Measurements from ENCODE around the gene SNAP47.
"Not testable (repeated sequence)": the region's sequence is repeated elsewhere in the genome, so short reads cannot be mapped to it uniquely, and the experiment has no call there.

The SNAP47 gene, protein sequence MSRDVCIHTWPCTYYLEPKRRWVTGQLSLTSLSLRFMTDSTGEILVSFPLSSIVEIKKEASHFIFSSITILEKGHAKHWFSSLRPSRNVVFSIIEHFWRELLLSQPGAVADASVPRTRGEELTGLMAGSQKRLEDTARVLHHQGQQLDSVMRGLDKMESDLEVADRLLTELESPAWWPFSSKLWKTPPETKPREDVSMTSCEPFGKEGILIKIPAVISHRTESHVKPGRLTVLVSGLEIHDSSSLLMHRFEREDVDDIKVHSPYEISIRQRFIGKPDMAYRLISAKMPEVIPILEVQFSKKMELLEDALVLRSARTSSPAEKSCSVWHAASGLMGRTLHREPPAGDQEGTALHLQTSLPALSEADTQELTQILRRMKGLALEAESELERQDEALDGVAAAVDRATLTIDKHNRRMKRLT

GRCh38 chr1:227734856-227735538 is at the start of gene SNAP47, which contains the start of gene JMJD4:
Gene SNAP47, plus strand, starts transcription at chr1:227735435. Its CDS starts 12,302 bp downstream, at chr1:227747737.
Gene JMJD4, minus strand, starts transcription at chr1:227735302. Its CDS starts 29 bp downstream, at chr1:227735273.
- DNase-seq = peak; percentile 92

- no peak for DNase-seq
These were observed 49.4 kb upstream of the SNAP47 start for GRCh38 chr1:227685807-227686206.

- DNase-seq = no peak
These were observed 37.8 kb upstream of the SNAP47 start for GRCh38 chr1:227697321-227697864.

DNA sequence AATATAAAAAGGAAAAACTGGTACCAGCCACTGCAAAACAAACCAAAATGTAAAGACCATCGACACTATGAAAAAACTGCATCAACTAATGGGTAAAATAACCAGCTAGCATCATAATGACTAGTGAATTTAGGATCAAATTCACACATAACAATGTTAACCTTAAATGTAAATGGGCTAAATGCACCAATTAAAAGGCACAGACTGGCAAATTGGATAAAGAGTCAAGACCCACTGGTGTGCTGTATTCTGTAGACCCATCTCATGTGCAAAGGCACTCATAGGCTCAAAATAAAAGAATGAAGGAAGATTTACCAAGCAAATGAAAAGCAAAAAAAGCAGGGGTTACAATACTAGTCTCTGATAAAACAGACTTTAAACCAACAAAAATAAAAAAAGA is 33.6 kb upstream of the SNAP47 start:
- not testable (repeated sequence) for DNase-seq

GRCh38 chr1:227707846-227708245 is 27.4 kb upstream of the SNAP47 start:
- no peak for DNase-seq

DNA sequence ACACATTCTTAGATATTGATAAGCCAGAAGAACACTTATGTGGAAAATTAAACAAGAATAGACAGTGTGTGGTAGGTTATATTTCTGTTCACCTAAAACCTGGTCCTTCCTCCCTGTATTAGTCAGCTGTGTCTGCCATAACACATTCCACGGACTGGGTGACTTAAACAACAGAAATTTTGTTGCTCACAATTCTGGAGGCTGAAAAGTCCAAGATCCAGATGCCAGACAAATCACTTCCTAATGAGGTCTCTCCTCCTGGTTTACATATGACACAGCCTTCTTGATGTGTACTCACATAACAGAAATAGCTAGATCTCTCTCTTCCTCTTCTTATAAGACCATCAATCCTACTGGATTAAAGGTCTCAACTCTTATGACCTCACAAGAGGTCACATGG is 25.8 kb upstream of the SNAP47 start:
- DNase-seq = no peak

- not testable (repeated sequence) for DNase-seq
These were observed 24.8 kb upstream of the SNAP47 start for GRCh38 chr1:227710474-227710873.

DNA sequence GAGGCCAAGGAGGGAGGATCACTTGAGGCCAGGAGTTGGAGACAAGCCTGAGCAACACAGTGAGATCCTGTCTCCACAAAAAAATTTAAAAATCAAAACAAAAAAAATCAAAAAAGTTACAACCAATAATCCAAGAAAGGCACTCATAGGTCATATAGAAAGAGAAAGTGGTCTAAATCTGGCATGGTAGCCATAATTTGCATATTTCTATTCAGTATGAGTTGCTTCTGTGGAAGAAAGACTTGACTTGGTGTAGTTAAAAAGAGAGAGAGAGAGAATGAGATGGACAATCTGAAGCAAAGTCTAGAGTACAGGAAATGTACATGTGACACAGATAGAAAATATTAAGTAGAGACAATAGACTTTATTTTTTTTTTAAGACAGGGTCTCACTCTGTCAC is 22.6 kb upstream of the SNAP47 start:
- DNase-seq = no peak

GRCh38 chr1:227718932-227719331 is 16.3 kb upstream of the SNAP47 start:
- DNase-seq = no peak

DNA sequence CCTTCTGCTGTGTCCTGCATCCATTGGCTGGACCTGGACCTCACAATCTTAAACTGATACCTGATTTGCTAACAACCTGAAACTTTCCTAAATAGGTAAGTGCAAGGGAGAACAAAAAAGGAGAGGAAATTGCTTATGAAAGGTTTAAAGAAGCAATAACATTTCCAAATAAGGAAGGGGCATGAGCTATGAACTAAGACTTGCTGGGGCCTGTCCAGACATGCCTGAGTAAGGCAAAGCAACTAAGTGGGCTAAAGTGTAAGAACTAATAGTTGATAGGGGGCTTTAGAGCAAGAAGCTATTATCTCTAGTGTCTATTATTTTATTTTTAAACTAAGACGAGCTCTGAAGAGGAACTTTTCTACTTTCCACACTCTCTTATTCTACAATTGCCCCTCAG is 11.8 kb upstream of the SNAP47 start:
- DNase-seq = no peak

DNA sequence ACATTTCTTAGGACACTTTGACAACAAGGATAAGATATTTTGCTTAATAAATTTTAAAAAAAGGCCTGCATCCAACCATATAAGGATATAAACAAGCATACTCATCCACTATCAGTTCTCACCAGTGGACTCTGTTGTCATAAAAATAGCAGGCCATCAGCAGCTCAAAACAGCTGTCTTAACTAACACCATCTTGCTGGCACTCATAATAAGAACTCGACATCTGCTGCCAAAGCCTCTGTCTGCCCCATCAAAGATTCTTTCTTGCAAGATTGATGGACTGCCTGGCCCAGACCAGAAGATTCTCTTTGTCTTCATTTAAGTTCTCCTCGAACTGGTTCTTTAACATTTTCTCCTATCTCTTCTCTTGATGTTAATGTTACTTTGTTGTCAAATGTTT is 10.2 kb upstream of the SNAP47 start:
- no peak for DNase-seq

GRCh38 chr1:227726318-227726717 is 8.9 kb upstream of the SNAP47 start:
- DNase-seq = no peak

GRCh38 chr1:227726924-227727599 is 8.2 kb upstream of the SNAP47 start:
- DNase-seq = no peak

DNA sequence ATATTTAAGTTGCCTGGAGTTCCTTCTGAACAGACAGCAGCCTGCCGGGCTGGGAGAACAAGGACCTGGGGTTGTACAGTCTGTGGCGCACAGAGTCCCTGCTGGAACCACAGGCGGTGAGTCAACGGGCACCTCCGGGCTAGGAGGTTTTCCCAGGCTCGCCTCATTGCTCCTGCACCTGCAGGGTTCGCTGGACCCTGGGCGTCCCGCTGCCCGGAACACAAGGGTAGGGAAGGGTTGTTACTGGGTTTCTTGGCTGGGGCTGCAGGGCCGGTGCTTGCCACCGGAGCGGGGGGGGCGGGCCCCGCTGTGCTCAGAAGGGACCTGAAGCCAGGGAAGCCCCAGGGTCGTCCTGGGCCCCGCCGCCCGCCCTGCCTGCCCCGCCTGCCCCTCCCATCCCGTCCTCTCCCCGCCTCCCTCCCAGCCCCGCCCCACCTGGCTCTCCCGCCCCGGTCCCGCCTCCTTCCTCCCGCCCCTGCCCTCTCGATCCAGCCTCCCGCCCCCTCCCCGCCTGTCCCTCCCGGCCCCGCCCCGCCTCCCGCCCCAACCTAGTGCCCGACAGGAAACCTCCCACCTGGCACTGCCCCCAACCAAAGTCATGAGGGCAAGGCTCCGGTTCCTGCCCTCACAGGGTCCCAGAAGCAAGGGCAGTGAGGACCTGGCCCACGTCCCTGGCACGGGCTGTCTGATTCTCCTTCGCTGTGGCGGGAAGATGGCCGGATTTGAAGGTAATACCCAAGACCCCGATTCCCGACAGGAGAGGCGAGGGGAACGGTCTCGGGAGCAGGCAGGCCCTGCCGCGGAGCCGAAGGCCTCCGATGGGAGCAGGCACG is 7.0 kb upstream of the SNAP47 start:
- DNase-seq = peak; percentile 69

- DNase-seq = no peak
These were observed 6.4 kb upstream of the SNAP47 start for GRCh38 chr1:227728892-227729143.

DNA sequence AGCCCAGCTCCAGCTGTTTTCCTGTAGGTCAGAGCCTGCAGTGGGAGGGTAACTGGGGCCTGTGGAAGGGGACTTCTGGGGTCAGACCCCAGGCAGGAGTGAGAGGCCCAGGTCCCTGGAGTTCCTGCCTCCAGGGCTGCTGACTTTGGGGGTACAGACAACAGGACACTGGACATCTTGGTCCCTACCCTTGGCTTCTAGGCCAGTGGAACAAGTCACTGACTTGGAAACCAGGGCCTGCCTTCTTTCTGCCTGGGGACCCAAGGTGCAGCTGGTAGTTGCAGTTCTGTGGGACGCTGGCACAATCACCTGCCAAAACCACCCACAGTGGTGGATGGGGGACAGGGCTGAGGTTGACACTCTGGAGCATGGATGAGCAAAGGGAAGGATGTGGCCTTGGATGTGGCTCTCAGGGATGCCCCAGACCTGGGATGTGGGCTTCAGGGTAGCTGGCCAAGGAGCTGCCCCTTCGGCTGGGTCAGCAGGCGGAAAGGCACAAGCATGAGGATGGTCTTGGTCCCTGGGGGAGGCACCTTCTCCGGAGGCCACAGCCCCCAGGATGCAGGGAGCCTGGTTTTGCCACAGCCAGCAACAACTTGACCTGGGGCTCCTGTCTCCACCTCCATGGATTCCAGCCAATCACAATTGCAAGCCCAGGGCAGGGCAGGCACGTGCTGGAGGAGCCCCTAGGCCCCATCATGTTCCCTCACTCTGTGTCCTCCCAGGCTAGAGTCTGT is 5.9 kb upstream of the SNAP47 start:
- DNase-seq = no peak

DNA sequence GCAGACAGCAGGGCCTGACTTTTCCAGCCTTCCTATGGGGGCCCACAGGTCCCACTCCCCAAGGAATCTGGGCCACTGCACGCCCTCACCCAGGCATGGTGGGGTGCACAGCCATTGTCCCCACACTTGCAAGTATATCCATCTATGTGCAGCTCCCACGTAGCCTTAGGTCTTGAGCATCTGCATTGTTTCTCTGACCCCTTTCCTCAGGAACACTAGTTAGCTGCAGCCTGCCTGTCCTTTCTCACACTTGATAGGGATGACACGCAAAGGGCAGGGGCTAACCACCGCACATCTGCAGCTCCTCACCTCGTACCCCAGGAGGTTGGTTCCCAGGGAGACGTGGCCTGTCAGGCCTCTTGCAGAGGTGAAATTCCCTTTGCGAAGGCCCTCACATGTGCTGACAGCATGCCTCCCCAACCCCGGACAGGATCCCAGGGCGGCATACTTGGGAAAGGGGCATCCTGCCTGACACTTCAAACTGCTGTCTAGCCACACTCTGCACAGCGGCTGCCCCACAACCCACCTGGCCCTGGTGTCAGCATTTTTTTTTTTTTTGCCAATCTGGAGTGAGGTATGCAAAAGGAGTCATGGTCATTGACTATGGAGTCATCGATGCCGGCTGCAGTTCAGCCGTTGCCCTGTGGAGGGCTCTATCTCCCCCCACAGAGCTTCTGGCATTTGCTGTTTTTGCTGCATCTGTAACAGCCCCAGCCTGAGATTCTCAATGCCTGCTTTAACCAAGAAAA is 5.2 kb upstream of the SNAP47 start:
- DNase-seq = peak; percentile 59

DNA sequence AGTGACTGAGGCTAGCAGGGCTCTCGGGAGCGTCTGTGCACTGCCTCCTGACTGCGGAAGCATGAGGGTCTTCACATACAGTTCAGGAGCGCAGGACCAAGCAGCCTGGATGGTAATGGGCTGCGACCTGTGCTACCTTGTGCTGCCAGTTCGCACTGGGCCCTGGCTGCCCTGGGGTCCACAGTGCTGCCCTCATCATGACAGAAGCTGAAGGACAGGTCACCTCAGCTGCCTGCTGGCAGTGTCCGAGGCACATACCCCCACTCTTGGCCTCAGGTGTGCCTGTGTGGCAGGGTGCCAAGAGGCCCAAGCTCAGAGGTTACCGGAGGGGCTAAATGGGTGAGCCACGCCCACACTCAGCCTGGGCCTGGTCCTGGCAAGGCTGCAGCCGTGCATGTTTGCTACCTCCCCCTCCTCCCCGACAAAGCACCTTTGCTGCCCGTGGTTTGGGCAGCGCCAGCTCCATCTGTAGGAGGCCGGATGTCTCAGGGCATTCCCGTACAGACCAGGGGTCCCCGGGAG is 4.5 kb upstream of the SNAP47 start:
- DNase-seq = no peak

DNA sequence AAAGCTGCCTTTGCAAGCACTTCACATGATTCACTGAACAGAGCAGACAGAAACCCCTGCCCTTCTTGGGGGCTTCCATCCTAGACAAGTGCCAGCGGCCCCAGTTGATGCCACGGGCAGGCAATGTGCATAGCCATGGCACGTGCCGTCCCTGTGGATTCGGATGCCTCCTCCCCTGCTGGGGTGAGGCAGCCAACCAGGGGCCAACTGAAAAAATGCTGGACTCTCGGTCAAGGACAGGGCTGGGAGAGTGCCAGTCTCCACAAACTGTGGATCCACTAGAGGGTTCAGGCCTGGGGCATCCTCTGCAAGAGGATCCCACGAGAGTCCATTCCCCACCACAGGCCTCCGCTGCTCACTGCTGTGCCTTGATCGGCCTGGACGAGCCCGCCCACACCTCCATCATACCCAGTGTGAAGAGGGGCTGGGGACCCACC is 4.0 kb upstream of the SNAP47 start:
- DNase-seq = no peak

DNA sequence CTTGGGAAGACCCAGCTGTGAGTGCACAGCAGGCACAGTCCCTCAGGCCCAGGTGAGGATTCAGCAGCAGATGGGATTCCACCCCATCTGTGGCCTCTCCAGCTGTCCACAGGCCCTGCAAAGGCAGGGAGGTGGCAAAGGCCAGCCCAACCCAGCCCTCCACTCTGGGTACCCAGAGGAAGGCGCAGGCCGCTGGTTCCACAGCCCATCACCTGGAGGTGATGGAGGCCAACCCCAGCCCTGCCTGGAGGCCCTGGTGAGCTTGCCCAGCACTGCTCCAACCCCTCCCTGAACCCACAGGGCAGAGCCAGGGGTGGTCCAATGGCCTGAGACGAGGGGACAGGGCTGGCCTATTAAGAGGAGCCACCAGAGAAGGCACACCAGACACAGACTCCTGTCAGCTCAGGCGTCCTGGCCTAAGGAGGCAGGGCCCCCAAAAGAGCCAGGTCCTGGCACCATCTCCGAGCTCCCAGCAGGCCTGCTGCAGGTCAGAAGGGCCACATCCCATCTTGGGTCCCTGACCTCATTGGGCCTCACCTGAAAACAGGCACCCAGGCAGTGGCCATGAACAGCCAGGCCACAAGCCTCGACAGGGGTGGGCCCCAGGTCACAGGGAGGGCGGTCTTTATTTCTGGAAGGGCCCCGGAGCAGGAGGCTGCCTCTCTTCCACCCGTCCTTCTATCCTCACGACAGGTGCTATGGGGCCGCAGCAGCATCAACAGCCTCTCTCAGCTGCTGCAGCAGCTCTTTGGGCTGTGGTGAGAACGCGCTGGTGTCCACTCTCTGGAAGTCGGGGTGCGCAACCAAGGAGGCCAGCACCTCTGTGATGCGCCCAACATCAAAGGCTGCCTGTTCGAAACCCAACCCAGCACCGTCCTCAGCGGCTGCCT is 3.3 kb upstream of the SNAP47 start:
- no peak for DNase-seq
